Measurements from ENCODE around the gene FOLR2. TPM values are rescaled to one million over a fixed set of nuclear protein-coding genes. Genes with fewer than 3 reads are reported as not detected.
"Not testable (repeated sequence)": the region's sequence is repeated elsewhere in the genome, so short reads cannot be mapped to it uniquely, and the experiment has no call there.

FOLR2 gene
- total RNA-seq (2014; rRNA removed; shearing (Covaris generic)): not detected in 2 replicates

DNA sequence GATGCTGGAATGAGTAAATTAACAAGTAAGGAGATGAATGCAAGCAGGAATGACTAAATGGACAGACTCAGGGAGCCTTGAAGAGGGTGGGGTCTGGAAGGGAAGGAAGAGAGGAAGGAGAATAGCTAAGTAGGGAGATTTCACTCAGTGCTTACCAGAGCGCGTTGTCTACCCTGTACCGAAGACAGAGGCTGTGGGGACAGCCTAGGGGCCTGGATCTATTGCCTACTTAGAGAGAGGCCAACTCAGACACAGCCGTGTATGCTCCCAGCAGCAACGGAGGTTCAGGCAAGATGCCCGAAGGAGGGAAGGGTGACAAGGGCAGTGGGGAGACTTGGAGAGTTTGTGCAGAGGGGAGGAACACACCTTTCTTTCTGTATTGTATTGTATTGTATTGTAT lies at the start of gene FOLR2:
TSS of gene FOLR2 (plus strand) at position 157 of the 400 bp plus-strand sequence. CDS start 1,791 bp downstream, outside the sequence.
- no peak for DNase-seq (ENCODE audit: low spot score)

DNA sequence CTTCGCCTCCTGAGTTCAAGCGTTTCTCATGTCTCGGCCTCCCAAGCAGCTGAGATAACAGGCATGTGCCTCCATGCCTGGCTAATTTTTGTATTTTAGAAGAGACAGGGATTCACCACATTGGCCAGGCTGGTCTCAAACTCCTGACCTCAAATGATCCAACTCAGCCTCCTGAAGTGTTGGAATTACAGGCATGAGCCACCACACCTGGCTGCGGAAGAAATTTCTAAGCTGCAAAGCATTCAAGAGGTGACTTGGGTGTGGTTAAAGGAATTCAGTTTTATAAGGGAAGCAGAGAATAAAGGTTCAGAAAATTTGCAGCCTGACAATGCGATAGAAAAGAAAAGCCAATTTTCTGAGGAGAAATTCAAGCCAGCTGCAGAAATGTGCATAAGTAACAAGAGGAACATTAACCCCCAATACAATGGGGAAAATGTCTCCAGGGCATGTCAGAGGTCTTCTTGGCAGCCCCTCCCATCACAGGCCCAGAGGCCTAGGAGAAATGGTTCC lies 47.5 kb upstream of the FOLR2 start:
- DNase-seq (ENCODE audit: low spot score): not testable (repeated sequence)

DNA sequence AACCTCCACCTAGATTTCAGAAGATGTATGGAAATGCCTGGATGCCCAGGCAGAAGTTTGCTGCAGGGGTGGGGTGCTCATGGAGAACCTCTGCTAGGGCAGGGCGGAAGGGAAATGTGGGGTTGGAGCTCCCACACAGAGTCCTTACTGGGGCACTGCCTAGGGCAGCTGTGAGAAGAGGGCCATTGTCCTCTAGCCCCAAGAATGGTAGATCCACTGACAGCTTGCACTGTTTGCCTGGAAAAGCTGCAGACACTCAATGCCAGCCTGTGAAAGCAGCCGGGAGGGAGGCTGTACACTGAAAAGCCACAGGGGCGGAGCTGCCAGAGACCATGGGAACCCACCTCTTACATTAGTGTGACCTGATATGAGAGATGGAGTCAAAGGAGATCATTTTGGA lies 46.8 kb upstream of the FOLR2 start:
- not testable (repeated sequence) for DNase-seq (ENCODE audit: low spot score)

DNA sequence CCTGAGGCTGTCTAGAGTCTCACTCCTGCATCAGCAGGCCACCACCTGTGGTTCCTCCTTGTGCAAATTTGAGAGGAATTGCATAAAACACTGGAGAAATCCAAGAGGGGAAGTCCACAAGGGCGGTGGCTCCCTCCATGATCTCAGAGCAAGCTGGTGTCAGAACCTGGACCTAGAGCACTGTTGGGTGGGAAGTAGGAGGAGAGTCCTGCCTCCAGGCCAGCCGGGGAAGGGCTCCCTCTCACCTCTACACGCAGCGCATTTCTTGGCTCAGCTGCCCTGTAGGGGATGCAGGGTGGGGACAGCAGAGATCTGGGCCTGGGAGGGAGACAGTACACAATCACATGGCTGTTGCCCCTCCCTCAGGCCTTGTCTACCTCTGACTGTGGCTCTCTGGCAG lies 44.6 kb upstream of the FOLR2 start:
- not testable (repeated sequence) for DNase-seq (ENCODE audit: low spot score)

DNA sequence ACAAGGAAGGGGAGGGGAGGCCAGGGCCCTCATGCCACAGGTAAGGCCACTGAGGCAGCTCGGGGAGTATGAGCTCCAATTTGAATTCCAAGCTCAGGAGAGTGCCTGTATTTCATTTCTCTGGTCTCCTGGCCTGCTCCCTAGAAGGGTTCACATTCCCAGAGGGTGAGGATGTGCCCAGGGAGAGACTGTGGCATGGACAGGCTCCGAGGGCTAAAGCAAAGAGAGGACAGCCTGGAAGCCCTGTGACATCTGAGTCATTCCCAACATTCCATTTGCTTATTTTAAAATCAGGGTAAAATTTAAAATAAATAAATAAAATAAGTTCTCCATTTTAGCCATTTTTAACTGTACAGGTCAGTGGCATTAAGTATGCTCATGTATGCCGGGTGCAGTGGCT lies 43.3 kb upstream of the FOLR2 start:
- DNase-seq (ENCODE audit: low spot score): no peak

DNA sequence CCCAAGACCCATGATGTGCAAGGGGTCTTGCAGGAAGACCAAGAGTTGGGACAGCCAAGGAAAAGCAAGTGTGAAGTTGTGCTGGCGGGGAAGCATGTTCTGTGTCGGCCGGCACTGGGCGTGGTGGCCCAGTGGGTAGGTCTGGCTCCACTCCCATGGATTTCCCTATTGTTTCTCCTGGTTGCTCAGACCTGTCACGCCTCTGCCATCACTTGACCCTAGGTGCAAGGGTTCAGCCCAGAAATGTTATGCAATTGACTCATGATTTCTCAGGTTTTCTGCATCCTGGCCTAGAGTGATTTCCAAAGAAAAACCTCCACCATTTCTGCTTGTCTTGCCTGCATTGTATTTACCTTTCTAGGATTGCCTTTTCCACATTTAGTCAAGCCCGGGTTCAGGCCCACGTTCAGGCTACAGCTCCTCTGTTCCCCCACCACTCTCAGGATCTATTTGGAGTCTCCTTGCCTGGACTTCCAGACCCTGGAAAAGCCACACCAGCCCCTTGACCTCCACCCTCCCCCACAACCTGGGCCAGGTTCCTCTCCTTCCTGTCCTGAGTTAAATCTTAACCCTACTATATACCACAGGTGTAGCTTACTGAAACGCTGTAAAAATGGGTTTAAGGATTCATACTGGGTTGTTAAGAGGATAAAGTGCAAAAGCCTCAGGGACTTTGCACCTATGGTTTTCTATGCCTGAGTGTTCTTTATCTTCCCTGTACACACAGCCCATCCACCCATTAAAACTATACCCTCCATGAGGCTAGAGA lies 42.1 kb upstream of the FOLR2 start:
- no peak for DNase-seq (ENCODE audit: low spot score)

DNA sequence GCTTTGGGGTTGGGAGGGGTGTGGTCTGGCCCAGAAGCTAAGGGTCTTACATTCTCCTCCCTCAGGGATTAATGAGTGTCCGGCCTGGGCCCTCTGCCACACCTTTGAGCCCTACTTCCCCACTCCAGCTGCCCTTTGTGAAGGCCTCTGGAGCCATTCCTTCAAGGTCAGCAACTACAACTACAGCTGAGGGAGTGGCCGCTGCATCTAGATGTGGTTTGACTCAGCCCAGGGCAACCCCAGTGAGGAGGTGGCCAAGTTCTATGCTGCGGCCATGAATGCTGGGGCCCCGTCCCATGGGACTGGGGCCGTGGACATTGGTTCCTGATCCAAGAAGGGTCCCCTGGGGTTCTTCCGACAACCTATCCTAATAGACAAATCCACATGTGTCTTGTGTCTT lies 38.9 kb upstream of the FOLR2 start:
- DNase-seq (ENCODE audit: low spot score): no peak

DNA sequence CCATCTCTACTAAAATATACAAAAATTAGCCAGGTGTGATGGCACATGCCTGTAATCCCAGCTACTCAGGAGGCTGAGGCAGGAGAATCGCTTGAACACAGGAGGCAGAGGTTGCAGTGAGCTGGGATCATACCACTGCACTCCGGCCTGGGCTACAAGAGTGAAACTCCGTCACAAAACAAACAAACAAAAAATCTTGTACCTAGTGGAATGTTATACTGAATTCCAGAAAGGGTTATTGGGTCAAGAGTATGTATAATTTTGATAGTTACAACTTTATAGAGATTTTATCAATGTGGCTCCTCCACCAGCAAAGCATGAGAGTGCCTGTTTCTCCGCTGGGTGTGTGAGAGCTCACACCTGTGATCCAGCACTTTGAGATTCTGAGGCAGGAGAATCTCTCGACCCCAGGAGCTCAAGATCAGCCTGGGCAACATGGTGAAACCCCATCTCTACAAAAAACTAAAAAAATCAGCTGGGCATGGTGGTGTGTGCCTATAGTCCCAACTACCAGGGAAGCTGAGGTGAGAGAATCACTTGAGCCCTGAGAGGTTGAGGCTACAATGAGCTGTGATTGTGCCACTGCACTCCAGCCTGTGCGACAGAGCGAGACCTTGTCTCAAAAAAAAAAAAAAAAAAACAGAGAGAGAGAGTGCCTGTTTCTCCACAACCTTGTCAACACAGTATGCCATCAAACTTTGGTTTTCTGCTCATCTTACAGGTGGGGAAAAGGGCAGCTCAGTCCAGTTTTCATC lies 37.4 kb upstream of the FOLR2 start:
- DNase-seq (ENCODE audit: low spot score): no peak

DNA sequence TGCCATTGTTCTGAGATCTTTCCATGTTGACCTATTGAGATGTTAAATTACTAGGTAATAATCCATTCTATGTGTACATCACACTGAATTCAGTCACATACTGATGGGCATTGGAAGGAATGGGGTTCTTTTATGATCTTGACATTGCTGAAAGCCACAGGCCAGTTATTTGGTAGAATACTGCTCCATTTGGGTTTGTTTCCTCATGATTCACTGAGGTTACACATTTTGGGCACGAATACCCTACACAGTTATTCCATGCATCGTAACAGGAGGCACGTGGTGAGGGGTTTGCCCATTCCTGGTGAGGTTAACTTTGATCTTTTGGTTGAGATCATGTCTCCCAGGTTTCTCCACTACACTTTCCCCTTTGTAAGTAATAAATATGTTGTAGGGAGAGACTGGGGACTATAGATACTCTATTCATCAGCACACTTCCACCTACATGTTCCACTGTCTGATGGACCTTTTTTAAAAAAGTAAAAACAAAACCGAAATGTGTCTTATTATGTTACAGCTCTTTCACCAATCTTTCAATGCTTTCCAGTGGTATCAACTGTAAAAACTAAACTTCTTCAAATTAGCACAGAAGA lies 36.7 kb upstream of the FOLR2 start:
- DNase-seq (ENCODE audit: low spot score): no peak

DNA sequence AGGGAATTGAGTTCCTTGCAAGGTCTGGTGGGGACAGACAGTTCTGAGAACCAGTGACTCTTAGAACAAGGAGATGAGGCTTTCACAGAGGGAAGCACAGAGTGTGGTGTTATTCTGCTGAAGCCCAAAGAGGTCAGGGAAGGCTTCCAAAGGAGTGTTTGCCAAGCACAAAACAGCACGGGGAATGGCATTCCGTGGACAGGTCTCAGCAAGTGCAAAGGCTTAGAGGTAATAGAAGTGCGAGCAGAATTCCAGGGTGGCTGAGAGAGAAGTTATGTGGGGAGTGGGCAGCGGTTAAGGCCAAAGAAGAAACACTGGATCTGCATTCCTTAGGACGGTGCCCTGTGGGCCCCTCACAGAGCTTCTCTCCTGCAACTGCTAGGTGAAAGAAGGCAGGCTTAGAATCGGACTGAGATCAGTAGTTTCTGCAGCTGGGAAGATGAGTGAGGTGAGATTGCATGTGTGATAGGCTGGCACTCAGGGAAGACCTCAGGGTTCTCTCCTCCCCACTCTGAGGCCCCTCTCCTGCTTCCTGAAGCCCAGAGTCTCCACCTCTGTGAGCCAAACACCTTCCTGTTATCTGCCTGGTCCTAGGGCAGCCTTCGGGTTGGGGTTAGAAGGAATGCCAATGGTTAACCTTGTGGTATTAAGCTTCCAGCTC lies 35.6 kb upstream of the FOLR2 start:
- DNase-seq (ENCODE audit: low spot score): not testable (repeated sequence)

DNA sequence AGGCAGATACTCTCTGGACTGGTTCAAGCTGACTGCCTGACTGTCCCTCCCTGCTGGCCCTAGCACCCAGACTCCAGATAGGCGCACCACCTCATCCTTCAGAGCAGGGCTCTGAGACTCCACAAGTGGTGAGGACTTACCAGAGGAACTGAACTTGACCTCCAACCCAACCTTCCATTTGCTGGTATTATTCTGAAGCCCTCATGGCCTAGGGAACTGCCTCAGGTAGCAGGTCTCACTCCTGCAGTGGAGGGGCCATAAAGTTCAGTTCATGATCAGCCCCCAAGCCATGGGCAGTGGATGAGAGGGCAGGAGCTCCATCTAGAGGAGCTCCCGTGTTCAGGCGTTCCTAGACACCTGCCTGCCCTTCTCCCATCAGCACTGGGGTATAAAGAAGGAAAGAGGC lies 35.0 kb upstream of the FOLR2 start:
- DNase-seq (ENCODE audit: low spot score): not testable (repeated sequence)

DNA sequence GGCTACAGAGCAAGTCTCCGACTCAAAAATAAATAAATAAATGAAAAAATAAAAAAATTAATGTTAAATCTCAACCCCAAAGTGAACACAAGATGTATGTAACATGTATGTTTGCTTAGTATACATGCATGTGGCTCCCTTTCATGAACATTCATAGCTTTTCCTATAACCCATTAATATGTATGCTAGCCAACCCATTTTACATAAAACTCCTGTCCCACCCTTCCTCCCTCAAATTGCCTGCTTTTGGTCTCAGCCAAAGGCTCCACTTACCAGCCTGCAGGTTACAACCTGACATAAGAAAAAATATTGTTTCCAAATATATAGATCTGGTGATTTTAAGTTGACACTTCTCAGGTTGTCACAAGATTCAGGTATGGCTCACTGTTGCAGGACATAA lies 28.3 kb upstream of the FOLR2 start:
- no peak for DNase-seq (ENCODE audit: low spot score)

DNA sequence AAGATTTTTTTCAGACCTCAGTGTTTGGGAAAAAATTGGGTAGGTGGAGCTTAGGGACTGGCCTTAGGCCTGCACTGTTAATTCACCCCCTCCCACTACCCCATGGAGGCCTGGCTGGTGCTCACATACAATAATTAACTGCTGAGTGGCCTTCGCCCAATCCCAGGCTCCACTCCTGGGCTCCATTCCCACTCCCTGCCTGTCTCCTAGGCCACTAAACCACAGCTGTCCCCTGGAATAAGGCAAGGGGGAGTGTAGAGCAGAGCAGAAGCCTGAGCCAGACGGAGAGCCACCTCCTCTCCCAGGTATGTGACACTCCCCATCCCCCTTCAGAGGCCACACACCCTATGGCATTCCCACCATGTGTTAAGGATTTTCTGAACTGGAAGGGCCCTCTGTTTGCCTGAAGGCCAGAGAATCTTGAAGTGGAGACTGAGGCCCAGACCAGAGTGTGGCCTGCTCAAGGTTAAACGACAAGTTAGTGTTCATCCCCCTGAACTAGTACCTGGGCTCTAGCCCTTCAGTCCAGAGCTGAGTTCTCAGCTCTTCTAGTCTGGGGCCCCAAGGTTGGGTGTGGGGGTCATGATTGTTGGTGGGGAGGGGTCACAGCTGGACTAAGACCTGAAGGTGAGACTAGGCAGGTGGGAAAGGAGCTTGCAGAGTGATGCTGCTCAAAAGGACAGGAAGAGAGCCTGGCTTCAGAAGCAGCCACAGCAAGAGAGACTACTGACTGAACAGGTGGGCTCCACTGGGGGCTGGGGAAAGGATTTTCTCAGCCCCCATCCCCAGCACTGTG lies 26.9 kb upstream of the FOLR2 start:
- peak; percentile 26 for DNase-seq (ENCODE audit: low spot score)

DNA sequence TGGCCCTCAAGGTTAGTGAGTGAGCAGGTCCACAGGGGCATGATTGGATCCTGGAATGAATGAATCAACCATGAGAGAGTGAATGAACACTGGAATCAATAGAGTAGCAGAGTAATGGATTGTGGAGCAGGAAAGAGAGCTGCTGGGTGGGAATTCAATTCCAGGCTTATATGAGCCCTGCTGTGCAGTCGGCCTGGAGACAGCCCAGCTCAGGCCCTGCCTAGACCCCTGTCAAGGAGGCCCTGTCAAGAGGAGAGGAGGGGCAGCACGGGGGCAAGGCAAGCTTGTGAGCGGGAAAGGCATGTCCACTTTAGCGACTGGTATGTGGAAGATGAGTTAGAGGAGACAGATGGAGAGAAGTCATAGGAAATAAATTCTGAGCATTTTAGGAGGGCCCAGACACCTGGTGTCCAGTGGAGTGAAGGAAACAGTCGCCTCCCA lies 25.9 kb upstream of the FOLR2 start:
- no peak for DNase-seq (ENCODE audit: low spot score)

DNA sequence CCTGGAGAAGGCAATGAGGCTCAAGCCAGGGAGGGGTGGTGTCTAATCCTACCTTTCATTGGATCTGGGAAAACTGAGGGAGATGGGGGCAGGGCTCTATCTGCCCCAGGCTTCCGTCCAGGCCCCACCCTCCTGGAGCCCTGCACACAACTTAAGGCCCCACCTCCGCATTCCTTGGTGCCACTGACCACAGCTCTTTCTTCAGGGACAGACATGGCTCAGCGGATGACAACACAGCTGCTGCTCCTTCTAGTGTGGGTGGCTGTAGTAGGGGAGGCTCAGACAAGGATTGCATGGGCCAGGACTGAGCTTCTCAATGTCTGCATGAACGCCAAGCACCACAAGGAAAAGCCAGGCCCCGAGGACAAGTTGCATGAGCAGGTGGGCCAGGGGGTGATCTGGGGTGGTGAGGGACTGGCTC lies 24.6 kb upstream of the FOLR2 start, which contains the start of gene FOLR1:
TSS of gene FOLR1 (plus strand) at position 180 of the 421 bp plus-strand sequence. CDS start at position 214, 34 bp downstream.
- peak; percentile 81 for DNase-seq (ENCODE audit: low spot score)

DNA sequence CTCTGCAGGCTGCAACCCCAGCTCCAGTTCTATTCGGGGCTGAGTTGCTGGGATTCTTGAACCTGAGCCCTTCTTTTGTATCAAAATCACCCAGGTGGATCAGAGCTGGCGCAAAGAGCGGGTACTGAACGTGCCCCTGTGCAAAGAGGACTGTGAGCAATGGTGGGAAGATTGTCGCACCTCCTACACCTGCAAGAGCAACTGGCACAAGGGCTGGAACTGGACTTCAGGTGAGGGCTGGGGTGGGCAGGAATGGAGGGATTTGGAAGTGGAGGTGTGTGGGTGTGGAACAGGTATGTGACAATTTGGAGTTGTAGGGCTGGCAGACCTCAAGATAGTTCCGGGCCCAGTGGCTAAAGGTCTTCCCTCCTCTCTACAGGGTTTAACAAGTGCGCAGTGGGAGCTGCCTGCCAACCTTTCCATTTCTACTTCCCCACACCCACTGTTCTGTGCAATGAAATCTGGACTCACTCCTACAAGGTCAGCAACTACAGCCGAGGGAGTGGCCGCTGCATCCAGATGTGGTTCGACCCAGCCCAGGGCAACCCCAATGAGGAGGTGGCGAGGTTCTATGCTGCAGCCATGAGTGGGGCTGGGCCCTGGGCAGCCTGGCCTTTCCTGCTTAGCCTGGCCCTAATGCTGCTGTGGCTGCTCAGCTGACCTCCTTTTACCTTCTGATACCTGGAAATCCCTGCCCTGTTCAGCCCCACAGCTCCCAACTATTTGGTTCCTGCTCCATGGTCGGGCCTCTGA lies 20.9 kb upstream of the FOLR2 start:
- DNase-seq (ENCODE audit: low spot score): no peak

DNA sequence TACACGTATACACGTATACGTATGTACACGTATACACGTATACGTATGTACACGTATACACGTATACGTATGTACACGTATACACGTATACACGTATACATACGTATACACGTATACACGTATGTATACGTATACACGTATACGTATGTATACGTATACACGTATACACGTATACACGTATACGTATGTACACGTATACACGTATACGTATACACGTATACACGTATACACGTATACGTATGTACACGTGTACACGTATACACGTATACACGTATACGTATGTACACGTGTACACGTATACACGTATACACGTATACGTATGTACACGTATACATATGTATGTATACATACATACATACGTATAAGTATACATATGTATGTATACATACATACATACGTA lies 15.1 kb upstream of the FOLR2 start:
- not testable (repeated sequence) for DNase-seq (ENCODE audit: low spot score)

DNA sequence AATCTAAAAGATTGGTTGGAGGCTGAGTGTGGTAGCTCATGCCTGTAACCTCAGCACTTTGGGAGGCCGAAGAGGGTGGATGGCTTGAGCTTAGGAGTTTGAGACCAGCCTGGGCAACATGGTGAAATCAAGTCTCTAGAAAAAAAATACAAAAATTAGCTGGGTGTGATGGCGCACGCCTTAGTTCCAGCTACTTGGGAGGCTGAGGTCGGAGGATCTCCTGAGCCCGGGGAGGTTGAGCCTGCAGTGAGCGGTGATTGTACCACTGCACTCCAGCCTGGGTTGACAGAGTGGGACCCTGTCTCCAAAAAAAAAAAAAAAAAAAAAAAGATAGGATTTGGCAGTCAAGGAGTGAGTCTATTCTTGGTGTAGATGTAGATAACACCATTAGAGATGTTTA lies 14.0 kb upstream of the FOLR2 start:
- DNase-seq (ENCODE audit: low spot score): no peak

DNA sequence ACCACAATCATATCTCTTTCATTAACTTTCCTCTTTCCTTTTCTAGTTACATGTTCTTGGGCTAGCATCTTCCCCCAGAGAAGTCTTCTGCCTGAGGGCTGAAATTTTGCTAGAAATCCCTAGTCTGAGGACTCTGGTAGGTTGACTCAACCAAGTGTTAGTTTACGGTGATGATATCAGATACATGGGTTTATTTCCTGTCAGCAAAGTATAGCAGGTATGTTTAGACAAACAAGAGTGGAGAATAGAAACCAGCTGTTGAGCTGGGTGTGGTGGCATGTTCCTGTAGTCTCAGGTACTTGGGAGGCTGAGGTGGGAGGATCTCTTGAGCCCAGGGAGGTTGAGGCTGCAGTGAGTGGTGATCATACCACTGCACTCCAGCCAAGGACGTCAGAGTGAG lies 13.4 kb upstream of the FOLR2 start:
- no peak for DNase-seq (ENCODE audit: low spot score)

DNA sequence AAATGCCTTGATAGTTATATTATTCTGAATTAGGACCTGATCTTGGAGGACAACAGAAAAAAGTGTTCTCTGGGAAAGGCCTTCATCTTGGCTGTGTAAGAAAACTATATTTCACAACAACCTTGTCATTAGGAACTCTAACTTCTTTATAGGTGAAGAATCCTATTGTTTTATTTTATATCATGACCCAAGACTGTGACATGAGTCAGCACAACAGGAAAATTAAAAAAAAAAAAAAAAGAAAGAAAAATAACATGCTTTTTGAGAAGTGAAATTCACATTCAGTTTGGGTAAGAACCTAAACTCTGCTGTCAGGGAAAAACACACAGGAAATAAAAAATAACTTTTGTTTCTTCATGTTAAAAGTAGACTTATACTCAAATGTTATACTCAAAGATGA lies 11.7 kb upstream of the FOLR2 start:
- no peak for DNase-seq (ENCODE audit: low spot score)
